HG02642 (cell line): Measurements from ENCODE around the gene NCKAP5.
"Not testable (repeated sequence)": the region's sequence is repeated elsewhere in the genome, so short reads cannot be mapped to it uniquely, and the experiment has no call there.

Source experiments
- ATAC-seq: cut with Tn5 transposase; IDR thresholded peaks from one replicate; pipeline ENCODE4 v1.9.1; 2021; ENCODE audit warnings: mild to moderate bottlenecking; ENCODE audit not compliant: unreplicated experiment, poor library complexity

The NCKAP5 gene

DNA sequence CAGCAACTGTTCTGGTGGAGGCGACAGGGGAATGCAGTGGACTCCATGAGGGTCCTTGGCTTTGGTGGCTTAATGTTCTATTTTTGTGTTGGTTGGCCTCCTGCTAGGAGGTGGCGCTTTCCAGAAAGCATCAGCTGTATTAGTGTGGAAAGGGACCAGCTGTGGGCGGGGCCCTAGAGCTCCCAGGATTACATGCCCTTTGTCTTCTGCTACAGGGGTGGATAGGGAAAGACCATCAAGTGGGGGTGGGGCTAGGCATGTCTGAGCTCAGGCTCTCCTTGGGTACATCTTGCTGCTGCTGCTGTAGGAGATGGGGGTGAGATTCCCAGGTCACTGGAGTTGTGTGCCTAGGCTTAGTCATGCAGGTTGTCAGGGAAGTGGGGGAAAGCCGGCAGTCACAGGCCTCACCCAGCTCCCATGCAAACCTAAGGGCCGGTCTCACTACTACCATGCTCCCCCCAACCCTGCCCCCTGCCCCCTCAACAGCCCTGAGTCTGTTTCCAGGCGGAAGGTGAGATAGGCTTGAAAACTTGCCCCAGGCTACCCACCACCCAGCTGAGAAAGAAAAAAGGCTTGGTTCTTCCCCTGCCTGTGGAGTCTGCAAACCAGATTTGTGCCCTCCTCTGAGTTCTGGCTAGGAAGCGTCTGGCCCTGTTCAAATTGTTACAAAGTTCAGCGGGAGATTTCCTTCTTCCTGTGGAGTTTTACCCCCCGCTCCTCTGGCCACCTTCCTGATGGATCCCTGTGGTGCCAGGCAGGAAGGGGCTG is 756.9 kb downstream of the NCKAP5 start:
- ATAC-seq = no peak

DNA sequence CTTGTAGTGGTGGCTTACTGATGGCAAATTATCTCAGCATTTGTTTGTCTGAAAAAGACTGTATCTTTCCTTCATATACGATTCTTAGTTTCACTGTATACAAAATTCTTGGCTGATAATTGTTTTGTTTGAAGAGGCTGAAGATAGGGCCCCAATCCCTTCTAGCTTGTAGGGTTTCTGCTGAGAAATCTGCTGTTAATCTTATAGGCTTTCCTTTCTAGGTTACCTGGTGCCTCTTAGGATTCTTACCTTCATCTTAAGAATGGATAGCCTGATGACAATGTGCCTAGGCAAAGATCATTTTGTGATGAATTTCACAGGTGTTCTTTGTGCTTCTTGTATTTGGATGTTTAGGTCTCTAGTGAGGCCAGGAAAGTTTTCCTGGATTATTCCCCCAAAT is 758.3 kb downstream of the NCKAP5 start:
- ATAC-seq = not testable (repeated sequence)

DNA sequence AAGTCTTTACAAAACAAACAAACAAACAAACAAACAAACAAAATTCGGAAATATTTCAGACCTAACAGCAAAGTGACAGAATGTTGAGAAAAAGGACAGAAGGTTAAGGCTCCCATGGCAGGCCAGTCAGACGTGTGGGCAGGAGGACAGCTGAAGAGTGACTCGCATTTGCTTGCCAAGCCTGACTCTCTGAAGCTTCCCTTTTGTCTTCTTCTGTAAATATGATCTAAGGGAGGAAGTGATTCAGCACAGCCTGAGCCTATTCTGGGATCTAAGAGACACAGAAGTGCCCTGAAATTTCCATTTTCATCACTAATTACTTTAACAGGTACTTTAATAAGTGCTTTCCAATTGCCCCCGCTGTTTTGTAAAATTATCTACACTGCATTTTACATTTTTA is 764.2 kb downstream of the NCKAP5 start:
- no peak for ATAC-seq

DNA sequence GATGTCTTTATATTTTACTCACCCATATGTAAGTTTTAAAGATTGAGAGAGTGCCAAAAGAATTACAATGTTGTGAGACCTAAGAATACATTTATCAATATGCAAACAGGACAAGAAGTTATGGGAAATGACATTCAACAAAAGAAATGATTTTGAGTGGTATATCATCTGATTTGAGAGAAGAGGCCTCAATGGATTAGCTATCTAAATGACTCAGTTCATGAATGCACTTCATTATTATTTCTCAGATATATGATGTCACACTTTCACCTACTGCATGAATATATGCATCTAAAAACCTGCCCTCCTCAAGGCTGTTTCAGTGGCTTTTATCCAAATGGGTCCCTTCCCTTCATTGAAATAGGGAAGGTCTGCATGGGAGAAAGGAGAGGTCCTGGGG is 769.9 kb downstream of the NCKAP5 start:
- ATAC-seq = no peak

DNA sequence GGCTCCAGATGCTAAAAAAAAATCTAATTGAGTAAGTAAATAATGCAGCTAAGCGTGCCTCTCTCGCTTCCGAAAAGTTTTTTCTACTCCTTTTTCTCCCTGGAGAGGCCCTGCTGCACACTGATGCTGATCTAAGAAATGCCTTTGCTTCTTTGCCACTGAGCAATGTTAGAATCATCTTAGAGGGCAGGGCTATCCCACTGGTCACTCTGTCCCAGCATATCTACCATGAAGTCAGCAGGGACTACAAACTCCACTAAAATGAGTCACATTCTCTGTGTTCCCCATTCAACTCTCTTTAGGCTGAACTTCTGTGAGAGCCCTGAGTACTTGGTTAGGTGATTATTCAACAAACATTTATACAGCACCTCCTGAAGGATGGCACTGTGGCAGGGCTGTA is 770.7 kb downstream of the NCKAP5 start:
- ATAC-seq = no peak

DNA sequence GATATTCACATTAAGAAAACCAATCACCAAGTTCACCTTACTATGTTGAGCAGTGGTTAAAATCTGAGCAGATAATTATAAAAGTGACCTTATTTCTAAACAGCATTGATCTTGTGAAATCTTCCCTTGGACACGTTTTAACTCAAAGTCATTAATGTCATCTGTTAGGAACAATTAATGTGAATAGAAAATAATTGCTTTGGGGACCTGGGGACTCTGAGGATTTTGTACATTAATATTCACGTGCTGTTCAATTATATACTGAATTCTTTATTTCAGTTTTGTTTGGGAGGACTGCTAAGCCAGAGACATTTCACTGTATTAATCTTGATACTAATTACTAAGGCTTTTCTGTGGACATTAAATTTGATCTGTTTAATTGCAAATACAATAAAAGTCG is 771.2 kb downstream of the NCKAP5 start:
- ATAC-seq = no peak

DNA sequence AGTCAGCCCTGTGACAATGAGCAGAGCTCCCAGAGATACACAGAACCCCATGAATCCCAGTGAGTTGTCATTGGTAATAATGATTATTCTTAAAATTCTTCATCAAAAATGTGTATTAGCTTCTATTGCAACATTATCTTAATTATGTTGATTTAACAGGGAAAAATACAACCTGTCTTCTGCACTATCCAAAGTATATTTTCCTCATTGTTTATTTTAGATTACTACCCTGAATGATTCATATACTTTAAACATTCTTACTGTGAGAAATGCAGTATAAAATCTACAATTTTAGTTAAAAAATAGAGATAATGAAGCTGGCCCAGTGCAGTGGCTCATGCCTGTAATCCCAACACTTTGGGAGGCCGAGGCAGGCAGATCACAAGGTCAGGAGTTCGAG is 773.0 kb downstream of the NCKAP5 start:
- ATAC-seq = no peak

DNA sequence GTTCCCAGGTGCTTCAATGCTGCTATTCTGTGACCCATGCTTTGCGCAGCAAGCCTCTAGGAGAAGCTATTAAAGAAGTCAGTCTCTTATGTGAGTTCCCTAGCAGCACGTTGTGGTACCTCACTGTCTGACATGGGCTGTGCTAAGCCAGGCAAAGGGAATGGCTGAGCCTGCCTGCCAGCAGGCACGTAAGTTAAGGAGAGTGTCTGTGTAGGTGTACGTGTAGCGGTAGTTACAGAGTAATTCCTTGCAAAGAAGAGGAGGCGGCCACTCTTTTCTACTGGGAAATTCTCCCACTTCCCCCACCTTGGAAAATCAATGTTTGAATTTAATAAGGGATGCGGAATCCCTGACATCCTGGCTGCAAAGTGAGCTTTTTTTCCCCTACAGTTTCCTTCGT is 774.7 kb downstream of the NCKAP5 start:
- ATAC-seq = no peak

DNA sequence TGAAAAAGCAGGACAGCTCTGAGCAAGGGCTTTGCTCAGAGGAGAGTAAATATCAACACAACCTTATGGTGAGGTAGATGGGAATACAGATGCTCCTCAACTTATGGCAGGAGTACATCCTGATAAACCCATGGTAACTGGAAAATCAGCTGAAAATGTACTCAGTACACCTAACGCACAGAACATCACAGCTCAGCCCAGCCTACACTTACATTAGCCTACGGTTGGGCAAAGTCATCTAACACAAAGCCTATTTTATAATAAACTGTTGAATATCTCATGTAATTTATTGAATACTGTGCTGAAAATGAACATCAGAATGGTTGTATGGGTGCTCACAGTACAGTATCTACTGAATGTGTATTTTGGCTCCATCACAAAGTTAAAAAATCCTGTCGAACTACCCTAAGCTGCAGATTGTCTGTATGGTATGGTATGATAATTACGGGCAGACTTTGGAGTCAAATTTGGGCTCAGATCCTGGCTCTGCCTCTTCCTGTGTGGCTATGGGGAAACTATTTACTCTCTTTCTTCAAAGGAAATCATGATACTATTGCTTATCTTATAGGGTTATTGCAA is 778.0 kb downstream of the NCKAP5 start:
- ATAC-seq = no peak

DNA sequence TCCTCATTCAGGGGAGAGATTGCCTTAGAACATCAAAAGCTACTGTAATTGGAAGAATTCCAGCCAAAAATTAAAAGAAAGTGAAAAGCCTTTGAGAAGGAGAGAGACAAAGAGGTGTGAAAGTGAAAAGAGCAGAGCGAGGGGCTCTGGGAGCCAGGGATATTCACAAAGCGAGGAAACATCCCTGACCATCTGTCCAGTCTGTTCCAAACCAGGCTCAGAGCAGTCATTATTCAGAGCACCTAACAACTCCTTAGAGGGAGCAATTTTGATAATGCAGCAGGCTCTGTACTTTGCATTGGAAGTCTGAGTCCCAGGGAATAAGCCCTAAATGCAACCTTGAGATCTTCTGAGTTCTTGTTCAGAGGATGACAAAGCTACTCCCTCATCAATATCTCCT is 779.2 kb downstream of the NCKAP5 start:
- no peak for ATAC-seq

DNA sequence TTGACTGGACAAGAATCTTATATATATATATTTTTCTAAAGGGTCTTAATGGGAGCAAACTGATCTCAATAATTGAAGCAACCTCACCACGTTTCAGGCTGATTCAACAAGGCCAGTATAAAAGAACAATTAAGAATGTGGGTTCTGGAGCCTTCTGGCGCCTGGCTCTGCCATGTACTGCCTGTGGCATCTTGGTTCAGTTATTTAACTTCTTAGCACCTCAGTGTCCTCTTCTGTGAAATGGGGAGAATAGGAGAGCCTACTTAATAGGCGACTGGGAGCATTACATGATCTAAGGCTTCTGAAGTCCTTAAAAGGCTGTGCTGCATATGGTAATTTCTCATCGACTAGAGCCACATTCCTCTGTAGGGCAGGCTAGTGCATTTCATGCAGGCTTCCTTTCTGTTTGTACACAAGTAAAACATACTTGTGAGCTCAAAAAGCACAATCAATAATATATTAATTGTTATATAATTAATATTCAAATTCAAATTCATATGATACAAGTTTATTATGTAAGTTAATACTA is 779.9 kb downstream of the NCKAP5 start:
- no peak for ATAC-seq

DNA sequence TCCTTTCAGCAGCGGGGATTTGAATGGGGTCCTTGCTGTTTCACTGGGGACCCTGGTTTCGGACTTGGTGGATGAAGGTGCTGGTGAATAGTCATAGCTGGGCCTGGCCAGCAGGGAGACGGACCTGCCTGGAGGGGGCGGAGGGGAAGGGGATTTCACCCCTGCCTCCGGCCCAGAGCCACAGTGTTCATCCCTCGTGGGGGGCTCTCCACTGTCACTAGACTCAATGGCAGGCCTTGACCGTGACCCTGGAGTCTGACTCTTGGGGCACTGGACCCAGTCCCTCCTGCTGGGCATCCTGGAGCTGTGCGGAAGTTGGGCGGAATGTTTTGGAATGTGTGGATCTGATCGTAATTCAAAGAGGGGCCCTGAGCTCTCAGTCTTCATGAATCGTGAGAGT is 784.4 kb downstream of the NCKAP5 start:
- no peak for ATAC-seq

DNA sequence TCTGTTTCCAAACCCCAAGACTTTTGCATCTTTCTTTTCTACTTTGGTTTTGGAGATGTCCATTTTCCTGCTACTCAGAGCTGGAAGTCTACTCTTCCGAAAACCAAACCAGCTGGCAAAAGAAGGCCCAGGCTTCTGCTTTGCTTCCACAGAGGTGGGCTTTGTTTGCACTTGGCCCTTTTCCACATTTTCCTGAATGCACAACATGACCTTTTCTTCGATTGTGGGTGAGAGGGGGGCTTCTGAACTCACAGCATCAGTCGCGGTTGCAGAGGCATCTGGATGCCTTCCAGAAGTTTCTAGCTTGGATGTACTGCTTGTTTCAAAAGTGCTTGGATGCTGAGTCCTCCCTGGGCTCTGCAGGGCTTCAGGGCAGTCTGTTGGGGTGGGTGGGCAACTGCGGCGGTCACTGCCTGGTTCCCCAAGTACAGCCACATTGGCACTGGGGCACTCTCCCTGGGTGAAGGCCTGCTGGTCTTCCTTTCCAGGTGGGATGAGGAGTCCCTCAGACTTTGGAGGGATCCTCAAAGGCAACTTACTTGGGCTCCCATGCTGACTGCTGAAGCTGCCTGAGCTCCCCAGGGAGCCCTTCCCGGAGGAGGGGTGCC is 786.0 kb downstream of the NCKAP5 start:
- ATAC-seq = no peak

DNA sequence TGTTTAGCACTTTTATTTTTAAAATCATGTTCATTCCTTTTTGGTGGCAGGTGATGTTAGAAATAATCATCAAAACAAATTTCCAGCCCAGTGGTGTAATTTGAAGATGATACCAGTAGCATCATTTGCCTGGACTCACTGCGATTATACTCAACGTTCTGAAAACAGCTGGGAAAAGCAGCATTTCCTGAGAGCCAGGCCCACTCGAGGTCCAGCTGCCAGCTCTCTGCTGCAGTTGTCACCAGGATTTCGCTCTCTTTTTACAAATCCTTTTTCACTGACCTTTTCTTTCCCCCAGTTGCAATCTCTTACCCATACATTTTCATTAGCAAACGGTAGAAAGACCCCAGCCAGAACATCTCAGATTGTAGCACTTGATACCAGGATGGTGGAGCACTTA is 787.6 kb downstream of the NCKAP5 start:
- no peak for ATAC-seq

DNA sequence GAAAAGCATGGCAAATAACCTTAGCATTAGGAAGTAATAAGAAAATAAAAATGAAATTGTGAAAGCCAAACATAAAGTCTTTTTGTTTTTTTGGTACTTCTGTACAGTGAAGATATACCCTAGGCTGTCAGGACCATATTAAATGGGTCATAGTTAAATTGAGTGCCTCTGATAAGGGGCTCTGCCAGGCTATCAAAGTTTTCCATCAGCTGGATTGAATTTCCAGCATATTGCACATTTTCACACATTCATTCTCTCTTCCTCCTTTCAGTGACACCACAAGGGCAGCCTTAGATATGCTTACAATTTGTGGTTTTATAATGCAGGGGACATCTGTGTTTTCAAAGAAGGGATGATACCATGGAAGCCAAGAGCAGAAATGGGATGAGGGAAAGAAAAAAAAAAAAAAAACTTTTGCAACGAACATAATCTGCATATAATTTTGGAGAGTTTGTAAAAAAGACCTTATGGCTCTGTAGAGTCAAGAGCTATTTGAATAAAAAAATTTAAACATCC is 789.0 kb downstream of the NCKAP5 start:
- ATAC-seq = no peak

DNA sequence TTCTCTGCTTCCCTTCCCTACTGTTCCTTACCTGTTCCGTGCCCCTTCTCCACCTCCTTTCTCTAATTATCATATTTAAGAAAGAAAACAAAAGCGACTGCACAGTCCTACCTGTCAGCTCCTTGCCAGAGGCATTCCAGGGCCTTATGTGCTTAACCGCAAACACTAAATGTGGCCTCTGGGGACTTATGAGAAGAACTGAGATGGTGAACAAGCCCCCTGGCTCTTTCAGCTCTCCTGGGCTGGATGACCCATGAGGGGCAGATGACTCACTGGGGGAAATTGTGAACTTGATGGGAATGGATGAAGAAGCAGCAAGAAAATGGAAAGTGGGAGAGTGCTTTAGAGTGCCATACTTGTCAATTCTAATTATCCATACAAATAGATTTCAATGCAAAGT is 792.0 kb downstream of the NCKAP5 start:
- ATAC-seq = no peak

DNA sequence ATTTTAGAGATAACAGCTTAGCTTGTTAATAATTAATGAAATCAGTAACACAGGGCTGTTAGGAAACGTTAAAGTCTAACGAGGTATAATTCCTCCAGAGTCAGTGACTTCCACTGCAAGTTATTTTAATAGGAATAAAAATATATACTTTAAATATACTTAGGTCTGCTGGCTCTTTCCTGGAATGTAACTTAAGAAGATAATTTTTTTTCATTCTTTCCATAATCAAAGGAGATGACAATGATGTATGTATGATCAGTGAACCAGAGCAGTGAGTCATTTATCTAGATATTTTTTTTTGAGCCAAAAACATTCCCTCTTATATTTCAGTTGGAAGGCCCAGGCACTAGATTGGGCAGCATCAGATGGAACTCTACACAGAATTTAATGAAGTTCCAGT is 794.1 kb downstream of the NCKAP5 start:
- ATAC-seq = no peak

DNA sequence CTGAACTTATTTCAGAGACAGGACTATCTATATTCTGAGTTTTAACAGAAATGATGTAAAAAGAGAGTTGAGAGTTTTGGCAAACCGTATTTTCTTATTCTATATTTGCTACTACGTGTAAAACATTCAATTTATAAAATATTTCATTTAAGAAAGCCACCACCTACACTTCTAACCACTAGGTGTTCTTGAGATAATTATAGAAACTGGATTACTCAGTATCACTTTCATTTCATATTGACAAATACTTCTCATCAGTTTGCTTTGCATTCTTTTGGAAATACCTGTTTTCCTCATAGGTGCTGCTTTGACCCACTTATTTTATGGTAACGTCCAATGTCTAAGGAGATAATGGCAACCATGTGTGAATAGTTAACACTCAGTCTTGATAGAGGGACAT is 794.9 kb downstream of the NCKAP5 start:
- no peak for ATAC-seq

DNA sequence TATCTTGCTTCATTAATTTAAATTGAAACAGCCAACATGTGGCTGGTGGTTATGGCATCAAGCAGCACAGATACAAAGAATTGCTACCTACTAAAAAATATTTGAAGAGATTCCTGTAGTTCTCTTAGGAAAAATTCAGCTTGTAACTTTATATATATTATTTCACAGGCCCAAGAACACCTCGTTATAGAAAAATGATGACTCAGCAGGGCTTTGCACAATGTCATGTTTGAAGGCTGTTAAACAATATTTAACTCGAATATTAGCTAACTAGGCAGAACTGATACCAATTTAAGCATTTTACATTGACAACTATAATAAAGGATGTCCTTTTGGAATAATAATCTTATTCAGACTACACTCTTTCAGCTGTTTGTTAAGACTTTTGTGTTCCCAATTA is 795.9 kb downstream of the NCKAP5 start:
- no peak for ATAC-seq

DNA sequence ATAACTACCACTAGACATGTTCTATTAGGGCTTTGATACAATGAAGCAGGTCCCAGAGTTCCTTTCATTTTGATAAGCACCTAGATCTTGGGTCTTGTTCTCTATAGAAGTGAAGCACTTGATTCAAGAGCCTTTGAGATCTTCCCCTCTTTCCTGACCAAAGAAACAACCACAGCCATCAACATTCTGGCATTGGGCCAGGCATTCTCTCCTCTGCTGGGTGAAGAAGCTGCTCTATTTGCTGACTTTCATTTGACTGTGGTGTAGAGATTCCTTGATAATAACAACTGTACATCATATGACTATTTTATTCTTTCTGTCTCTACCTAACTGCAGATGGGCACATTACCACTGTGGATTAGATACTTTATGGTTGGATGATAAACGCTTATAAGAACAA is 801.7 kb downstream of the NCKAP5 start:
- no peak for ATAC-seq

DNA sequence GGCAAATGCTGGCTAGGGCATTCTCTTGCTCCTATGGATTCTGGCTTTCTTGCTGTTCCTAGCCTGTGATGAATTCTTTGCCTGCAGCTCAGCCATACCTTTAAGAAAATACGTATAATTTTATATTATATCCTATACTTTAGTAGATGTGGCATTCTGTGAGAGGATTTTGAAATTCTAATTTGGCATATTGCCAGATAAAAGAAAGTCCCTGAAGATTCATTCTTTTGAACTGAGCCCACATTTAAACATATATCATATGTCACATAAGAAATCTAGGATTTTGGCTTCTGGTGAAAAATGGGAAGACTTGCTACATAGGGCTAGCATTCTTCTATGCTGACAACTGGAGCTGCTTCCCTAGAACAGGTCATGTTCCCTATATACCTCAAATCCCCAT is 806.8 kb downstream of the NCKAP5 start:
- no peak for ATAC-seq
